Breast epithelium (tissue), 3 donors: ENCODE results near the gene PGS1.

Experiments
- POLR2AphosphoS5 ChIP-seq, 3 donors: sonication (generic); formaldehyde crosslinking; IDR thresholded peaks; one replicate each; pipeline ENCODE4 v1.6.1; 2017; ENCODE audit warnings: antibody characterized with exemption in 3 of 3
- TF ChIP-seq, protein P1 (sequence below), 3 donors: fragments of 450-650 bp; IDR thresholded peaks; one replicate each; pipeline ENCODE4 v1.5.1; 2016 to 2017; ENCODE audit warnings: antibody characterized with exemption in 3 of 3, mild to moderate bottlenecking in 3 of 3, moderate library complexity in 3 of 3

- peak in 1 of 3 donors; percentile 15 for TF ChIP-seq POLR2AphosphoS5 (IDR thresholded peaks at IDR 0.05)
- TF ChIP-seq, protein P1, sequence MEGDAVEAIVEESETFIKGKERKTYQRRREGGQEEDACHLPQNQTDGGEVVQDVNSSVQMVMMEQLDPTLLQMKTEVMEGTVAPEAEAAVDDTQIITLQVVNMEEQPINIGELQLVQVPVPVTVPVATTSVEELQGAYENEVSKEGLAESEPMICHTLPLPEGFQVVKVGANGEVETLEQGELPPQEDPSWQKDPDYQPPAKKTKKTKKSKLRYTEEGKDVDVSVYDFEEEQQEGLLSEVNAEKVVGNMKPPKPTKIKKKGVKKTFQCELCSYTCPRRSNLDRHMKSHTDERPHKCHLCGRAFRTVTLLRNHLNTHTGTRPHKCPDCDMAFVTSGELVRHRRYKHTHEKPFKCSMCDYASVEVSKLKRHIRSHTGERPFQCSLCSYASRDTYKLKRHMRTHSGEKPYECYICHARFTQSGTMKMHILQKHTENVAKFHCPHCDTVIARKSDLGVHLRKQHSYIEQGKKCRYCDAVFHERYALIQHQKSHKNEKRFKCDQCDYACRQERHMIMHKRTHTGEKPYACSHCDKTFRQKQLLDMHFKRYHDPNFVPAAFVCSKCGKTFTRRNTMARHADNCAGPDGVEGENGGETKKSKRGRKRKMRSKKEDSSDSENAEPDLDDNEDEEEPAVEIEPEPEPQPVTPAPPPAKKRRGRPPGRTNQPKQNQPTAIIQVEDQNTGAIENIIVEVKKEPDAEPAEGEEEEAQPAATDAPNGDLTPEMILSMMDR (IDR thresholded peaks at IDR 0.05), result no peak
Measured at GRCh38 chr17:78359321-78359996, 19.0 kb upstream of the PGS1 start.
